Peyer's patch (tissue), 4 donors: ENCODE measurements around the gene SEPTIN5.
"Not testable (repeated sequence)": the region's sequence is repeated elsewhere in the genome, so short reads cannot be mapped to it uniquely, and the experiment has no call there.

Experiments used
- POLR2A ChIP-seq, 2 donors: fragments of 450-650 bp; IDR thresholded peaks; one replicate each; pipeline ENCODE4 v1.5.1; 2017; ENCODE audit warnings: antibody characterized with exemption in 2 of 2, mild to moderate bottlenecking in 2 of 2, moderate library complexity in 2 of 2
- TF ChIP-seq, protein P1 (sequence below), 6 experiments: fragments of 450-650 bp in 4 of 6; fragments of 200-600 bp in 2 of 6; sonication (generic) in 1 of 6; IDR thresholded peaks; one replicate each; pipeline ENCODE4 v1.5.1; 2017 to 2019; ENCODE audit warnings: antibody characterized with exemption in 6 of 6, mild to moderate bottlenecking in 3 of 6, moderate library complexity in 1 of 6

DNA sequence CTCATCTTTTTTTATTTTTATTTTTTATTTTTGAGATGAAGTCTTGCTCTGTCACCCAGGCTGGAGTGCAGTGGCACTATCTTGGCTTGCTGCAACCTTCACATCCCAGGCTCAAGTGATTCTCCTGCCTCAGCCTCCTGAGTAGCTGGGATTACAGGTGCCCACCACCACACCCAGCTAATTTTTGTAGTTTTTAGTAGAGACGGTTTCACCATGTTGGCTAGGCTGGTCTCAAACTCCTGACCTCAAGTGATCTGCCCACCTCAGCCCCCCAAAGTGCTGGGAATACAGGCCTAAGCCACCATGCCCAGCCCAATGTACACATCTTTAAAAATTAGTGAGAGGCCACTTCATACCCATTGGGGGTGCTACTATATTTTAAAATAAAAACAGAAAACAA is 37.9 kb upstream of the SEPTIN5 start:
- TF ChIP-seq, protein P1, sequence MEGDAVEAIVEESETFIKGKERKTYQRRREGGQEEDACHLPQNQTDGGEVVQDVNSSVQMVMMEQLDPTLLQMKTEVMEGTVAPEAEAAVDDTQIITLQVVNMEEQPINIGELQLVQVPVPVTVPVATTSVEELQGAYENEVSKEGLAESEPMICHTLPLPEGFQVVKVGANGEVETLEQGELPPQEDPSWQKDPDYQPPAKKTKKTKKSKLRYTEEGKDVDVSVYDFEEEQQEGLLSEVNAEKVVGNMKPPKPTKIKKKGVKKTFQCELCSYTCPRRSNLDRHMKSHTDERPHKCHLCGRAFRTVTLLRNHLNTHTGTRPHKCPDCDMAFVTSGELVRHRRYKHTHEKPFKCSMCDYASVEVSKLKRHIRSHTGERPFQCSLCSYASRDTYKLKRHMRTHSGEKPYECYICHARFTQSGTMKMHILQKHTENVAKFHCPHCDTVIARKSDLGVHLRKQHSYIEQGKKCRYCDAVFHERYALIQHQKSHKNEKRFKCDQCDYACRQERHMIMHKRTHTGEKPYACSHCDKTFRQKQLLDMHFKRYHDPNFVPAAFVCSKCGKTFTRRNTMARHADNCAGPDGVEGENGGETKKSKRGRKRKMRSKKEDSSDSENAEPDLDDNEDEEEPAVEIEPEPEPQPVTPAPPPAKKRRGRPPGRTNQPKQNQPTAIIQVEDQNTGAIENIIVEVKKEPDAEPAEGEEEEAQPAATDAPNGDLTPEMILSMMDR (IDR thresholded peaks at IDR 0.05): not testable (repeated sequence)
- TF ChIP-seq POLR2A (IDR thresholded peaks at IDR 0.05): not testable (repeated sequence)
